PC-3 (cell line): Measurements from ENCODE around the gene OGA. TPM values are rescaled to one million over a fixed set of nuclear protein-coding genes. Genes with fewer than 3 reads are reported as not detected.

Experiments
- ATAC-seq: fragments of 200-7000 bp; cut with Tn5 transposase; 2 replicates; pipeline ENCODE4 v1.9.1; 2020; ENCODE audit warnings: mild to moderate bottlenecking, moderate library complexity
- BruUV-seq: library from RNA; stranded (reverse); fragments of 400-500 nt; replicated peaks from 2 replicates; lab custom pipeline; 2021; lab: Mats Ljungman, UMichigan
- CTCF ChIA-PET: fragments of 300-600 bp; sonication (Branson Sonifier 250); formaldehyde crosslinking; loops from one replicate; lab custom pipeline; 2022; ENCODE audit warnings: antibody characterized with exemption; lab: Charles Lee
- POLR2A ChIA-PET: fragments of 300-600 bp; sonication (Branson Sonifier 250); formaldehyde crosslinking; loops from one replicate; lab custom pipeline; 2022; ENCODE audit warnings: antibody characterized with exemption; ENCODE audit not compliant: unreplicated experiment; lab: Charles Lee
- DNase-seq: peaks from one replicate; pipeline ENCODE4 v3.0.0-alpha.2; 2015
- H2AFZ ChIP-seq: fragments of 300-600 bp; sonication (generic); 2 replicates; pipeline ENCODE4 v1.6.0; 2016; ENCODE audit warnings: antibody characterized with exemption, low read length
- H3F3A ChIP-seq: fragments of 300-600 bp; sonication (generic); one replicate; pipeline ENCODE4 v1.6.0; 2017; ENCODE audit warnings: antibody characterized with exemption, low read length, control low read depth, mild to moderate bottlenecking; ENCODE audit not compliant: unreplicated experiment
- H3K27ac ChIP-seq: fragments of 300-600 bp; sonication (generic); 2 replicates; pipeline ENCODE4 v1.5.1; 2016; ENCODE audit warnings: mild to moderate bottlenecking, low read length
- H3K27me3 ChIP-seq: fragments of 300-600 bp; sonication (generic); 2 replicates; pipeline ENCODE4 v1.6.1; 2016; ENCODE audit warnings: low read length, mixed read lengths
- H3K36me3 ChIP-seq: fragments of 300-600 bp; sonication (generic); 2 replicates; pipeline ENCODE4 v1.6.1; 2016; ENCODE audit warnings: low read depth, mixed run types, low read length, mixed read lengths
- H3K4me1 ChIP-seq: fragments of 300-600 bp; sonication (generic); 2 replicates; pipeline ENCODE4 v1.5.1; 2016; ENCODE audit warnings: low read length; ENCODE audit not compliant: insufficient read depth
- H3K4me2 ChIP-seq: fragments of 300-600 bp; sonication (generic); 2 replicates; pipeline ENCODE4 v1.6.0; 2016; ENCODE audit warnings: low read length
- H3K4me3 ChIP-seq: fragments of 300-600 bp; sonication (generic); 2 replicates; pipeline ENCODE4 v1.5.1; 2016; ENCODE audit warnings: mild to moderate bottlenecking, low read length, mixed read lengths
- H3K79me2 ChIP-seq: fragments of 300-600 bp; sonication (generic); 2 replicates; pipeline ENCODE4 v1.6.1; 2017; ENCODE audit warnings: low read length, mixed read lengths
- H3K9ac ChIP-seq: fragments of 300-600 bp; sonication (generic); 2 replicates; pipeline ENCODE4 v1.6.0; 2016; ENCODE audit warnings: mild to moderate bottlenecking, low read length
- H3K9me2 ChIP-seq: fragments of 300-600 bp; sonication (generic); replicated peaks from 2 replicates; pipeline ENCODE4 v1.6.1; 2016; ENCODE audit warnings: mixed run types, low read length, mixed read lengths
- H3K9me3 ChIP-seq: fragments of 300-600 bp; sonication (generic); 2 replicates; pipeline ENCODE4 v1.6.1; 2016; ENCODE audit warnings: low read length, mixed read lengths
- H4K20me1 ChIP-seq: fragments of 300-600 bp; sonication (generic); 2 replicates; pipeline ENCODE4 v1.6.1; 2016; ENCODE audit warnings: low read length, mixed read lengths
- EZH2 ChIP-seq: fragments of 300-600 bp; sonication (generic); IDR thresholded peaks from one replicate; pipeline ENCODE4 v1.6.1; 2017; ENCODE audit warnings: antibody characterized with exemption, mild to moderate bottlenecking, low read length; ENCODE audit not compliant: unreplicated experiment
- EZH2phosphoT487 ChIP-seq: fragments of 300-600 bp; sonication (generic); IDR thresholded peaks from 2 replicates; pipeline ENCODE4 v1.6.1; 2018; ENCODE audit warnings: mild to moderate bottlenecking, antibody characterized with exemption, low read length, borderline replicate concordance
- intact Hi-C: fragments of 100-400 bp; cut with micrococcal nuclease; formaldehyde crosslinking; loops from 2 replicates; pipeline ENCODE4 v1.9.0; 2023
- total RNA-seq: library from RNA; depleted of rRNA; stranded (reverse); fragments of >200 nt; gene quantifications from 2 replicates; pipeline ENCODE4 v1.2.3, GENCODE V29; 2014
- TF ChIP-seq, protein P1 (sequence below): fragments of 300-600 bp; sonication (generic); conservative IDR thresholded peaks from 2 replicates; pipeline ENCODE4 v1.5.1; 2017; ENCODE audit warnings: antibody characterized with exemption, low read depth, mild to moderate bottlenecking, low read length

The OGA gene
- total RNA-seq, 1 experiment from 2014 or later = 42.7 TPM

DNA sequence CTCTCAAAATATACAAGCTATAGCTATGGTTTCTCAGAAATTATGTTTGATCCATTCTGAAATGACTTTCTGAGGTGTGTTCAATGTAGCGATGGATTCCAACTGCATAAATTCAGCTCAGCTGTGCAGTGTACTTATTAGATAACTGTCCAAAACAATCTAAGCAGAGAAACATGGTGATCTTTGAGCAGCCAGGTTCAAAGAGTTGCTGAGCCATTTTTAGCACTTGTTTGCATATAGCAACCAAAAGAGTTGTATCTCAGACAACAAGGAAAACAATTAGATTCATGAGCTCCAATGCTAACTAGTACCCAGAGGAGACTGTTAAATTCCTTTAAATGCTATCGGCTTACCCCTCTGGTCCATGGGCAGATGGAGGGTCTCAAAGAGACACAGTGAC, 41.3 kb upstream of the OGA start:
- no TSS peak for BruUV-seq
- intact Hi-C loops = no loop called here
- no peaks in the 10 kb centered on the region for H3K9me3 ChIP-seq
- H3K4me3 ChIP-seq = no peak overlapping the region
- H3K79me2 ChIP-seq = no peaks in the 10 kb centered on the region
- DNase-seq (no peak), ATAC-seq (no peak)
- H3K27ac ChIP-seq = no peak overlapping the region
- no peak overlapping the region for H3K4me2 ChIP-seq
- H4K20me1 ChIP-seq = no peaks in the 10 kb centered on the region
- H3K36me3 ChIP-seq = peaks cover 3% of the 10 kb centered on the region; the same call in 1 of the 2 replicates
- H3K4me1 ChIP-seq = no peaks in the 10 kb centered on the region
- no peak overlapping the region for H3K9ac ChIP-seq
- no peak for TF ChIP-seq EZH2phosphoT487
- TF ChIP-seq EZH2 = no peak
- TF ChIP-seq, protein P1, sequence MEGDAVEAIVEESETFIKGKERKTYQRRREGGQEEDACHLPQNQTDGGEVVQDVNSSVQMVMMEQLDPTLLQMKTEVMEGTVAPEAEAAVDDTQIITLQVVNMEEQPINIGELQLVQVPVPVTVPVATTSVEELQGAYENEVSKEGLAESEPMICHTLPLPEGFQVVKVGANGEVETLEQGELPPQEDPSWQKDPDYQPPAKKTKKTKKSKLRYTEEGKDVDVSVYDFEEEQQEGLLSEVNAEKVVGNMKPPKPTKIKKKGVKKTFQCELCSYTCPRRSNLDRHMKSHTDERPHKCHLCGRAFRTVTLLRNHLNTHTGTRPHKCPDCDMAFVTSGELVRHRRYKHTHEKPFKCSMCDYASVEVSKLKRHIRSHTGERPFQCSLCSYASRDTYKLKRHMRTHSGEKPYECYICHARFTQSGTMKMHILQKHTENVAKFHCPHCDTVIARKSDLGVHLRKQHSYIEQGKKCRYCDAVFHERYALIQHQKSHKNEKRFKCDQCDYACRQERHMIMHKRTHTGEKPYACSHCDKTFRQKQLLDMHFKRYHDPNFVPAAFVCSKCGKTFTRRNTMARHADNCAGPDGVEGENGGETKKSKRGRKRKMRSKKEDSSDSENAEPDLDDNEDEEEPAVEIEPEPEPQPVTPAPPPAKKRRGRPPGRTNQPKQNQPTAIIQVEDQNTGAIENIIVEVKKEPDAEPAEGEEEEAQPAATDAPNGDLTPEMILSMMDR = no peak
- H3F3A ChIP-seq = no peaks in the 10 kb centered on the region
- no peaks in the 10 kb centered on the region for H3K27me3 ChIP-seq
- ChIA-PET POLR2A (no interaction called here), CTCF (no interaction called here)
- no peaks in the 10 kb centered on the region for H3K9me2 ChIP-seq
- no peak overlapping the region for H2AFZ ChIP-seq

DNA sequence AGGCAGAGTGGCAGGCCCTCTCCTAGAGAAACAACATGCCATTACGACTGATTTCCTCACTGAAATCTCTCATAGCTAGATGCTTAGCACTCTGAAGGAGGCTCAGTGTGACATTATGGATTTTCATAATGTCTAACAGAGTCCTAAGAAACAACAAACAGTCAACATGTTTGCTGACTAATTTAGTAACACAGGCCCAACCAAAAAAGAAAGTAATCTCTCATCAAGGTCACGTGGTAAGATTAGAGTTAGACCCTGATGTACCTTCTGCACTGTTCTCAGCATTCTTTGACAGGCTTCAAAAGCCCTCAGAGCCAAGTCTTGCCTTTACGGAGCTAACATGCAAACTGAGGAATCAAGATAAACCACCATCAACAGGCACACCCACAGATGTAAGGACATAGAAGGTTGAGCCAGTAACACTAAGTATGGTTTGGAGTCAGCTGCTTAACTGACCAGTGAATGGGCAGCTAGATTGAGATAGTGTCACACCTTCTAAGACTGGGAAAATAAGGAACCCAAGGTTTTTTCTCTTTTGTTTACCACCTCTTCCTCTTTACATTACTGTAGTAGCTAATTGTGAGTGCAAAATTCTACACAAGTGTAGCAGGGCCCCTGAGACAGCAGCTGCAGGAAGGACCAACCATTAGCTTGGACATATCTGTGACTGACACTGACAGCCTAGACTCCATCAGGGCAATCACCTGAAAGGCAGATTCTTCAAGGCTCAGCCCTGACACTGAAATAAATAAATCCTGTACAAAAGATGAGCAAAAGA, 40.7 kb upstream of the OGA start:
- CTCF ChIA-PET = no interaction called here
- Histone ChIP-seq H4K20me1 (no peaks in the 10 kb centered on the region), H3K36me3 (peaks cover 3% of the 10 kb centered on the region; the same call in 1 of the 2 replicates), H3K27me3 (no peaks in the 10 kb centered on the region), H3K9ac (no peak overlapping the region), H3F3A (no peaks in the 10 kb centered on the region), H3K79me2 (no peaks in the 10 kb centered on the region), H3K9me2 (no peaks in the 10 kb centered on the region), H2AFZ (no peak overlapping the region), H3K27ac (no peak overlapping the region), H3K4me3 (no peak overlapping the region), H3K4me1 (no peaks in the 10 kb centered on the region), H3K4me2 (no peak overlapping the region), H3K9me3 (no peaks in the 10 kb centered on the region)
- TF ChIP-seq EZH2phosphoT487 (no peak), EZH2 (no peak)
- TF ChIP-seq, protein P1 = no peak
- no peak for DNase-seq
- ATAC-seq = no peak
- no TSS peak for BruUV-seq
- intact Hi-C loops = no loop called here
- POLR2A ChIA-PET = interaction anchor here (0.7 kb wide), 1 partner anchor 208 kb away, joined by 4 read pairs; no protein-coding TSS in a partner anchor

DNA sequence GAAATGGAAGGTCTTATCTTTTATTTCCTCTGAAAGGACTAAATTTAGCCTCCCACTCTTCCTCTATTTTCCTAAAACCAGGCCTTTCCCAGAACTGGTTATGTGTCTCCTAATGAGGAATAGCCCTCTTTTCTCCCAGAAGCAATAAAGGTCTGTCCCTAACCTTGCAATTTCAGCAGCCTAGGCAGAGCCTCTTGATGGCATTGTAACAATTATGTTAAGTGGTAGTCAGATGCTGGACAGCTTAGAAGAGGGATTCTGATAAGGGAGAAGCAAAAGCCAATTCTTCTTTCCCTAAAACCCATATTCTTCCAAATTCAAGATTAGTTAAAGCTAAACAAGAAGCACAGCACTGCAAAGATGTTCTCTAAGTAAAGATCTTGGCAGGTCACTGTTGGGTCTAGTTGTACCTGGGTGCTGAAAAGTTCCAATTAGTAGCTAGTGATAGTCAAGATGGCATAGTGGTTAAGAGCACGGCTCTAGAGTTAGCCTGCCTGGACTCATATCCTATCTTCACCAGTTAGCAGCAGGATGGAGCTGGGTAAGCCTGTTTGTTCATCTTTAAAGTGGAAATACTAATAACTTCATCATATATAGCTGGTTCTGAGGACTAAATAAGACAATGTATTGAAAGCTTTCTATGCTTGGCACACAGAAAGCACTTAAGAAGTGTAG, 39.7 kb upstream of the OGA start:
- H3K27ac ChIP-seq = no peak overlapping the region
- intact Hi-C loops = no loop called here
- peaks cover 3% of the 10 kb centered on the region; the same call in 1 of the 2 replicates for H3K36me3 ChIP-seq
- no peaks in the 10 kb centered on the region for H3K4me1 ChIP-seq
- no peaks in the 10 kb centered on the region for H4K20me1 ChIP-seq
- ATAC-seq (no peak), DNase-seq (no peak)
- ChIA-PET POLR2A (interaction anchor here (0.7 kb wide), 1 partner anchor 209 kb away, joined by 4 read pairs; no protein-coding TSS in a partner anchor), CTCF (no interaction called here)
- H3K9me3 ChIP-seq = no peaks in the 10 kb centered on the region
- no peak overlapping the region for H3K4me2 ChIP-seq
- H3K27me3 ChIP-seq = no peaks in the 10 kb centered on the region
- no peaks in the 10 kb centered on the region for H3K79me2 ChIP-seq
- no TSS peak for BruUV-seq
- no peak overlapping the region for H3K4me3 ChIP-seq
- H3K9ac ChIP-seq = no peak overlapping the region
- no peak overlapping the region for H2AFZ ChIP-seq
- H3F3A ChIP-seq = no peaks in the 10 kb centered on the region
- no peaks in the 10 kb centered on the region for H3K9me2 ChIP-seq
- TF ChIP-seq, protein P1 = no peak
- no peak for TF ChIP-seq EZH2phosphoT487
- TF ChIP-seq EZH2 = no peak
